HG02798 (cell line): ENCODE measurements around the gene ICAM1.

ENCODE experiments used
- ATAC-seq: cut with Tn5 transposase; IDR thresholded peaks from one replicate; pipeline ENCODE4 v1.9.1; 2021; ENCODE audit warnings: mild to moderate bottlenecking; ENCODE audit not compliant: unreplicated experiment, poor library complexity

Gene ICAM1

GRCh38 chr19:10318807-10319682 is 48.1 kb downstream of the ICAM1 start:
- ATAC-seq = no peak

- ATAC-seq = no peak
These were observed 49.9 kb downstream of the ICAM1 start for GRCh38 chr19:10320602-10321416.

DNA sequence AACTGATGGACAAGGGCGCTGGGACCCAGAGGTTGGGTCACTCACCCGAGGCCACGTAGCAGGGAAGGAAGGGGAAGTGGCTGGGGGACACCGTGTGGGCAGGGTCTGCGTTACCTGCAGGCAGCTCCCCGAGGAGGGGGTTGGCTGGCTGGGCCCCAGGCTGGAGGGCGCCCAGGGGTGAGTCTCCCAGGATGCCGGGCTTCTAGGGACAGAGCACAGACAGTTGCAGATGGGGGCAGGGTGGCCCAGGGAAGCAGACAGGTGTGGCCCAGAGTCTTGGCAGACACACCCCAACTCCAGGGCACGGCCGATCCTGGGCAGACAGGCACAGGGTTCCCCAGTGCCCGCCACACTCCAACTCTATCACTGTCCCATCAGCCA is 50.5 kb downstream of the ICAM1 start:
- ATAC-seq = no peak

GRCh38 chr19:10321874-10322835 is 51.2 kb downstream of the ICAM1 start:
- ATAC-seq = no peak

DNA sequence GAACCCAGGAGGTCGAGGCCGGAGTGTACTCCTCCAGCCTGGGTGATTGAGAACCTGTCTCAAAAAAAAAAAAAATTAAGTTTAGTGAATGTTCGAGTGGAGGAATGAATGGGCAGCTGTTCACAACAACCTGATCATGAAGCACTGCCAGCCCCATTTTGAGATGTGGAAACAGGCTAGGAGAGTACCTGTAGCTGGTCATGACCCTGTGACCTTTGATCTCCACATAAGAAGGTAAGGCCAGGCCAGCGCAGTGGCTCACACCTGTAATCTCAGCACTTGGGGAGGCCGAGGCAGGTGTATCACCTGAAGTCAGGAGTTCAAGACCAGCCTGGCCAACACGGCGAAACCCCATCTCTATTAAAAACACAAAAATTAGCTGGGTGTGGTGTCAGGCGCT is 54.8 kb downstream of the ICAM1 start:
- no peak for ATAC-seq

- ATAC-seq = no peak
These were observed 56.9 kb downstream of the ICAM1 start for GRCh38 chr19:10327793-10328192.

DNA sequence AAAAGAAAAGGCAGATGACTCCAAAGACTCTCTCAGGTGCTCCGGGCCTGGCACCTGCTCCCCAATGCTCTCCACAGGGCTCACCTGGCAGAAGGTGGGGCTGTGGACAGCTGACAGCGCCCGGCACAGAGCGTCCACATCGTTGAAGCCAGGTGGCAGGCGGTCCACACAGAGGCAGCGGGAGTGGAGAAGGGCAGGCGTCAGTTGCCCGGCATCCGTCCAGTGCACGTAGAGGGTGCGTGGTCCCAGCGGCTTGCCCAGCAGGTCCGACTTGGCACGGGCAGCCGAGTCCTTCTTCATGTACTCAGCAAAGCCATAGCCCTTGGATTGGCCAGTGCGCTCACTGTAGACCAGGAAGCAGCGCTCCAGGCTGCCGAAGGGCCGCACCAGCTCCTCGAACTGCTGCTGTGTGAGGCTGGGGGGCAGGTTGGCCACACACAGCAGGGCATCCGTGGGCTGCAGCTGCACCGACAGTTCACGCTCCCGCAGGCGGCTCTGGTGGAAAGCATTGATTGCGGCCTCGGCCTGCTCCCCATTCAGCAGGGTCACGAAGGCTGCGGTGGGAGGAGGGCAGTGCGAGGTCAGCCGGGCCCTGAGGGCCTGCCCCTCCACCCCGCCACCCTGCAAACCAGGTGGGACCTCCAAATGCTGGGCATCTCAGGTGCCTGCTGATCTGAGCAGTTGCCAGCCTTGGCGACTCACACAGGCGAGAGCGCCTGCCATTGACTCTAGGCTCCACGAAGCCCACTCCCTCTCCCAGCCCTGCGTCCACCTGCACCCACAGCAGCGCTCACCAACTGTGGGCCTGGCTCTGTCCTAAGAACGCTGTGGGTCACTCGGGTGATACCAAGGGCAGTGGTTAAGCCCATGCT is 57.9 kb downstream of the ICAM1 start:
- no peak for ATAC-seq

GRCh38 chr19:10329555-10329954 is 58.6 kb downstream of the ICAM1 start:
- no peak for ATAC-seq

DNA sequence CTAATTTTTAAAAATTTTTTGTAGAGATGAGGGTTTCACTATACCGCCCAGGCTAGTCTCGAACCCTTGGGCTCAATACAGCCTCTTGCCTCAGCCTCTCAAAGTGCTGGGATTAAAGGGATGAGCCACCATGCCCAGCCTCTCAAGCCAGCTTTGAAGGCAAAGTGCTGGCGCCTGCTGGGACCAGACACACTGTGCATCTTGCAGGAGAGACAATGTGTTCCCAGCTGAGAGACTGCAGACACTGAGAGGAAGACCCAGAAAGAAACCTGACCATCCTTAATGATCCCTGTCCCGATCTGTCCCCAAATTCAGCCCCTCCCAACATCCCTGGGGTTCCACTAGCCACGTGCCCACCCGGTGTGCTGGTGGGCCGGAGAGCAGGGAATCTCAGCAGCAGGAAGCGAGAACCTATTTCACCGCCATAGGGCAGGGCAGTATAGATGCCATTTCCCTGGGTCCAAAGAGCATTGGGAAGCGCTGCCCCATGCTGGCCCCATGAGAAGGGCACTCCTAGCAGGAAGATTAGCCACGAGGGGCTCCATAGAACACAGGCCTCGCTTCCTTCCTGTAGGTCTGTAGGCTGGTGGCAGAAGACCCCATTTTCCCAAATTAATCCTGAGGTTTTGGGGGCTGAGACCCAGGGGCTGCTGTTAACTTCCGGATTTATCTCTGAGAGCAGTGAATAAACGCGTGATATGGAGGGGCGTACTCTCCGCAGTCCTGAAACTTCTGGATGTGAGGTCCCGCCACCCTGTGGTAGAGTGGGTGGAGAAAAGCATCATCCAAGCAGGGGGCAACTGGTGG is 61.4 kb downstream of the ICAM1 start:
- no peak for ATAC-seq

GRCh38 chr19:10332965-10333757 is 62.2 kb downstream of the ICAM1 start, which contains the start of gene RAVER1:
TSS of gene RAVER1 (minus strand) at chr19:10333529. CDS start at chr19:10333507, 22 bp downstream.
- peak; percentile 90 for ATAC-seq

GRCh38 chr19:10333758-10334587 is 63.1 kb downstream of the ICAM1 start:
- ATAC-seq = no peak

DNA sequence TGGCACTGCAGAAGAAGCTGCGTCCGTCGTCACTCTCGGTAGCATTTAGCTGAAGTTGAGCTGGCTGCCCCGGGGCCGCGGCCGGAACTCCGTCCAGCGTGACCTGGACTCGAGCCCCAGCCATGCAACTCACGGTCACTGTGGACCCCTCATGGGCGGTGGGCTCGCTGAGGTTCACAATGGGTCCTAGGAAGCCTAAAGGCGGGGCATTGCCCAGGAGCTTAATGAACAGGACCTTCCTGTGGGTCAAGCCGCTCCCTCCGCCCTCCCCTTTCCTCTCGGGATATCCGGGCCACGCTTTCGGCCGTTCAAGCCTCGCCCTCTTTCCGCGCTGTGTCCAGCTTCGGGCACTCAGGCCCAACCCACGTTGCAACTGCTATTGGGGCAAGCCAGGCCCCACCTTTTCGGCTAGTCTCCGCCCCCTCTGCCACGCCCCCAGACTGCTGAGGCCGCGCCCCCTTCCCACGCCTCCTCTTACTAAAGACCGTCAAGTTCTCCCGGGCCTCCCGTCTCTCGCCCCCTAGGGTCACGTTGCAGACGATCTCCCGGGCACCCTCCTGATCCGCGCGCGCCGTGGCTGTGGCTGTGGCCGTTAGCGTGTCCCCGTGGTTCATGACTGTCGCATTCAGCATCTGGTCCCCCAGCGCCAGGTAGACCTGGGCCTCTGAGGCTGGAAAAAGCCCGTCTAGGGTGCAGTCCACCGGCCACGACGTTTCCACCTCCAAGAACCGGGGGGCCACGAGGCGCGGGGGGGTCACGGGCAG is 63.9 kb downstream of the ICAM1 start:
- ATAC-seq = no peak

- no peak for ATAC-seq
These were observed 64.5 kb downstream of the ICAM1 start for GRCh38 chr19:10335352-10335985.
